Activated CD8-positive, alpha-beta memory T cell treated with anti-CD3 and anti-CD28 coated beads for 36 hours (primary cell): ENCODE data around the gene CFLAR. TPM values are rescaled to one million over a fixed set of nuclear protein-coding genes. Genes with fewer than 3 reads are reported as not detected.

ENCODE experiments used
- CTCF ChIA-PET: fragments of 350-600 bp; sonication (Branson Sonifier 250); formaldehyde crosslinking; loops from one replicate; lab custom pipeline; 2021; ENCODE audit warnings: antibody characterized with exemption; lab: Charles Lee
- POLR2A ChIA-PET: fragments of 350-600 bp; sonication (Branson Sonifier 250); formaldehyde crosslinking; loops from one replicate; lab custom pipeline; 2021; ENCODE audit warnings: antibody characterized with exemption; lab: Charles Lee
- total RNA-seq, 2 experiments: library from RNA; stranded (reverse); gene quantifications; one replicate each; pipeline ENCODE4 v1.2.3, GENCODE V29; 2021

Gene CFLAR
- total RNA-seq, 2 experiments from 2014 or later: 279 to 287 TPM

DNA sequence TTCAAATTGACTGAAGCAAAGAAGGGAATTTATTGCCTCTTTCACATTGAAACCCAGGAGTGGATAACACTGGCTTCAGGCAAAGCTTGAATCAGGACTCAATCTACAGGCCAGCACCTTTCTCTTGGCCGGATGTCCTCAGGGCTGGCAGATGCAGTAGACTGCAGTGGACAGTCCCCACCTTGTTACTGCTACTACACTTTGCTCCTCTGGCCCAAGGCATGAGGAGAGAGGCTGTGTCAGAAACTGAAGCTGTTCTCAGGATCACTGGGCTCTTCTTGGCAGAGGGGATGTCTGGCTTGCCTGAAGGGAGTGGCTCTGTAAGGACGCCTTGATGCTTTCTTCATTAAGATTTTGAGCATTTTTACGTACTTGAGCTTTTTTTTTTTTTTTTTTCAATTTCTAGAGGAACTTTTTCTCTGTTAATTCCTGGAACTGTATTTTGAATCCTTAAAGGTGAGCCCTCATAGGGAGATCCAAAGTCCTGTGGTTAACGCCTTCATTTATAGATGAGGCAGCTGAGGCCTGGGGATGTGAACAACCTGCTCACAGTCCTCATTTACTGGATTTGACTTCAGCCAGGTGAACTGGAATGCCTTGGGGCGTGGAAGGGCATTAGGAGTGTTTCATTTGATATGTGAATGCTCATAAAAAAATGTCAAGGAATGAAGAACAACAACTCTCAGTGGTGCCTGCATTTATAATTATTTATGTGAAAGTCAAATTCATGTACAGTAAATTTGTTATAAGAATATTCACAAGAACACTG is 103.5 kb downstream of the CFLAR start:
- CTCF ChIA-PET: interaction anchor here (0.9 to 2.0 kb wide), 3 partner anchors 11 to 143 kb away, joined by 3 to 7 read pairs (median 3); no protein-coding TSS in a partner anchor
- POLR2A ChIA-PET: interaction anchor here (0.6 kb wide), 1 partner anchor 13 kb away, joined by 6 read pairs; no protein-coding TSS in a partner anchor

DNA sequence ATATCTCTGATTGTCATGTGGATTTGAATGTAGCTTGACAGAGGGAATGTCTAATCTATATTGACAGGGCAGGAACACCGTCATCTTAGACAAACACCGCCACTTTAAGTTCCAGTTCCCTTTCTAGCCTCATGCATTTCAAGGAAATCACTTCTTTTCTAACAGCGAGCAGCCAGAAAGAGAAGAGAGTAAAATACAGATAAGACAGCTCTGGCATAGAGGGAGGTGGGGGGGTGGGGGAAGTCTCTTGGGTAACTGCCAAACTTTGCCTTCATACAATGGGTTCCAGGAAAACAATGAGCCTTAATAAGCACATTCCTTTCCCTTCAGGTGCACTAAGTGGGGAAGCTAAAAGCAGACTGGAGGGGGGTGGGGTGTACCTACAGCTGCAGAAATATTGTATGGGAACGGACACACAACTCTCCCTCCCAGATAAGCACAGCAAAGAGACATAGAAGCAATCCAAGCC is 104.2 kb downstream of the CFLAR start:
- ChIA-PET CTCF (interaction anchor here (1.1 to 2.0 kb wide), 3 partner anchors 12 to 143 kb away, joined by 3 to 7 read pairs (median 3); no protein-coding TSS in a partner anchor), POLR2A (interaction anchor here (0.6 kb wide), 1 partner anchor 12 kb away, joined by 6 read pairs; no protein-coding TSS in a partner anchor)

GRCh38 chr2:201223089-201224073 is 107.4 kb downstream of the CFLAR start:
- POLR2A ChIA-PET: no interaction called here
- CTCF ChIA-PET: interaction anchor here (0.9 to 1.0 kb wide), 2 partner anchors 9 to 150 kb away, joined by 3 to 4 read pairs; no protein-coding TSS in a partner anchor

Other genes starting within 250 kb of the CFLAR start
- 10 to 100 TPM; 38.3 to 41.7 TPM for gene PPIL3, start 227.1 kb upstream of the CFLAR start, total RNA-seq
- gene NIF3L1, start 226.8 kb upstream of the CFLAR start, total RNA-seq: 10 to 100 TPM; 26.0 to 30.5 TPM
- gene ORC2, start 152.5 kb upstream of the CFLAR start, total RNA-seq: 10 to 100 TPM; 48.5 to 51.0 TPM
- 10 to 100 TPM; 27.3 to 27.8 TPM for gene HYCC2, start 44.5 kb upstream of the CFLAR start, total RNA-seq
- gene NDUFB3, start 44.2 kb upstream of the CFLAR start, total RNA-seq: 100 to 1,000 TPM; 141 to 147 TPM
- 10 to 100 TPM in 1 of 2 experiments, 1 to 10 TPM in 1; 9.9 to 11.3 TPM for gene CASP10, start 67.0 kb downstream of the CFLAR start, total RNA-seq
- gene CASP8, start 144.4 kb downstream of the CFLAR start, total RNA-seq: 10 to 100 TPM; 33.0 to 36.1 TPM
- gene FLACC1, start 241.2 kb downstream of the CFLAR start, total RNA-seq: 1 to 10 TPM in 1 of 2 experiments, under 1 TPM in 1; 0.97 to 1.3 TPM